ENCODE results near the gene TRIM54.

TRIM54 gene

DNA sequence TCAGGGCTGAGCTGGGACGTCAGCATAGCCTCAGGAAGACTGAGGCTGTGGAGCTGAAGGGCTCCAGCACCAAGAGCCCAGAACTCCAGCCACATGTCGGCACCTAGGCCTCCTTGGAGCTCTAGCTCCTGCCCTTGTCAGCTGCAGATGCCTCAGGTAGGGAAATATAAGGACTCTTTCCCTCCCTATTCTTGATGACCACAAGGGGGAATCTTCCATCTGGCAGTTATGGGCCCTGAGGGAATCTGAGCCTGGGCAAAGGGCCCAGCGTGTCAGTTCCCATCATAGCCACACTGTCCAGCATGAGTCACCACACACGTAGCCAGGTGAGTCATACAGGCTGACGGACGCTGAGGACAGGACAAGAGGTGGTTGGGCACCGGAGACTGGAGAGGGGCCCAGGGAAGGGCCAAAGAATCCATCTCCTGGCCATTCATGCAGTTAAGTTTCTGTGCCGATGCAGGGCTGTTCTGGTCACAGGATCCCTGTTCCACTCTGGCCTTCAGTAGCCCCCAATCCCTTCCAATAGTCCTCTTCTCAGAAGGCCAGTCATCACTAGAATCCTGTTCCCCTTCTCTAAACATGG is 38.8 kb downstream of the TRIM54 start (continued):
- TF ChIP-seq, protein P1, sequence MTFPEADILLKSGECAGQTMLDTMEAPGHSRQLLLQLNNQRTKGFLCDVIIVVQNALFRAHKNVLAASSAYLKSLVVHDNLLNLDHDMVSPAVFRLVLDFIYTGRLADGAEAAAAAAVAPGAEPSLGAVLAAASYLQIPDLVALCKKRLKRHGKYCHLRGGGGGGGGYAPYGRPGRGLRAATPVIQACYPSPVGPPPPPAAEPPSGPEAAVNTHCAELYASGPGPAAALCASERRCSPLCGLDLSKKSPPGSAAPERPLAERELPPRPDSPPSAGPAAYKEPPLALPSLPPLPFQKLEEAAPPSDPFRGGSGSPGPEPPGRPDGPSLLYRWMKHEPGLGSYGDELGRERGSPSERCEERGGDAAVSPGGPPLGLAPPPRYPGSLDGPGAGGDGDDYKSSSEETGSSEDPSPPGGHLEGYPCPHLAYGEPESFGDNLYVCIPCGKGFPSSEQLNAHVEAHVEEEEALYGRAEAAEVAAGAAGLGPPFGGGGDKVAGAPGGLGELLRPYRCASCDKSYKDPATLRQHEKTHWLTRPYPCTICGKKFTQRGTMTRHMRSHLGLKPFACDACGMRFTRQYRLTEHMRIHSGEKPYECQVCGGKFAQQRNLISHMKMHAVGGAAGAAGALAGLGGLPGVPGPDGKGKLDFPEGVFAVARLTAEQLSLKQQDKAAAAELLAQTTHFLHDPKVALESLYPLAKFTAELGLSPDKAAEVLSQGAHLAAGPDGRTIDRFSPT (tag by site-specific recombination; IDR thresholded peaks at IDR 0.05), result peak; percentile 70; the same call in 1 of the 2 replicates
- TF ChIP-seq, protein P2, sequence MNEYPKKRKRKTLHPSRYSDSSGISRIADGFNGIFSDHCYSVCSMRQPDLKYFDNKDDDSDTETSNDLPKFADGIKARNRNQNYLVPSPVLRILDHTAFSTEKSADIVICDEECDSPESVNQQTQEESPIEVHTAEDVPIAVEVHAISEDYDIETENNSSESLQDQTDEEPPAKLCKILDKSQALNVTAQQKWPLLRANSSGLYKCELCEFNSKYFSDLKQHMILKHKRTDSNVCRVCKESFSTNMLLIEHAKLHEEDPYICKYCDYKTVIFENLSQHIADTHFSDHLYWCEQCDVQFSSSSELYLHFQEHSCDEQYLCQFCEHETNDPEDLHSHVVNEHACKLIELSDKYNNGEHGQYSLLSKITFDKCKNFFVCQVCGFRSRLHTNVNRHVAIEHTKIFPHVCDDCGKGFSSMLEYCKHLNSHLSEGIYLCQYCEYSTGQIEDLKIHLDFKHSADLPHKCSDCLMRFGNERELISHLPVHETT (tag by site-specific recombination; IDR thresholded peaks at IDR 0.05), result peak; percentile 71; the same call in 1 of the 2 replicates
- TF ChIP-seq, protein P3, sequence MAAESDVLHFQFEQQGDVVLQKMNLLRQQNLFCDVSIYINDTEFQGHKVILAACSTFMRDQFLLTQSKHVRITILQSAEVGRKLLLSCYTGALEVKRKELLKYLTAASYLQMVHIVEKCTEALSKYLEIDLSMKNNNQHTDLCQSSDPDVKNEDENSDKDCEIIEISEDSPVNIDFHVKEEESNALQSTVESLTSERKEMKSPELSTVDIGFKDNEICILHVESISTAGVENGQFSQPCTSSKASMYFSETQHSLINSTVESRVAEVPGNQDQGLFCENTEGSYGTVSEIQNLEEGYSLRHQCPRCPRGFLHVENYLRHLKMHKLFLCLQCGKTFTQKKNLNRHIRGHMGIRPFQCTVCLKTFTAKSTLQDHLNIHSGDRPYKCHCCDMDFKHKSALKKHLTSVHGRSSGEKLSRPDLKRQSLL (tag by site-specific recombination; IDR thresholded peaks at IDR 0.05), result peak; percentile 76
- no peak for TF ChIP-seq ZNF843 (tag by site-specific recombination; IDR thresholded peaks at IDR 0.05)
- no peak for TF ChIP-seq ZNF426 (tag by site-specific recombination; IDR thresholded peaks at IDR 0.05)
- TF ChIP-seq SETDB1 (IDR thresholded peaks at IDR 0.05; ENCODE audit: insufficient read length, low read length), result no peak
- no peak for TF ChIP-seq ZNF529 (tag by site-specific recombination; IDR thresholded peaks at IDR 0.05; ENCODE audit: insufficient replicate concordance)
- TF ChIP-seq ZNF658 (tag by site-specific recombination; IDR thresholded peaks at IDR 0.05), result no peak
- no peak for TF ChIP-seq OSR2 (tag by site-specific recombination; IDR thresholded peaks at IDR 0.05)
- TF ChIP-seq REST (tag by site-specific recombination; IDR thresholded peaks at IDR 0.05), result peak; percentile 52; the same call in 1 of the 2 replicates
- TF ChIP-seq WT1 (tag by site-specific recombination; IDR thresholded peaks at IDR 0.05), result 0 out of 2 replicates have a peak, but pooled peaks have one; percentile 28
- TF ChIP-seq ZNF292 (tag by site-specific recombination; IDR thresholded peaks at IDR 0.05; ENCODE audit: borderline replicate concordance, low read depth), result no peak
- TF ChIP-seq ZNF394 (tag by site-specific recombination; IDR thresholded peaks at IDR 0.05; ENCODE audit: borderline replicate concordance), result peak; percentile 49; the same call in 1 of the 2 replicates
- peak; percentile 57; the same call in 1 of the 2 replicates for TF ChIP-seq ZEB2 (tag by site-specific recombination; IDR thresholded peaks at IDR 0.05)
- TF ChIP-seq ZNF621 (tag by site-specific recombination; IDR thresholded peaks at IDR 0.05), result no peak
- TF ChIP-seq GLIS2 (tag by site-specific recombination; IDR thresholded peaks at IDR 0.05), result 0 out of 2 replicates have a peak, but pooled peaks have one; percentile 42
- TF ChIP-seq GLIS1 (tag by site-specific recombination; IDR thresholded peaks at IDR 0.05), result peak; percentile 74
- TF ChIP-seq ZNF560 (tag by site-specific recombination; IDR thresholded peaks at IDR 0.05; ENCODE audit: borderline replicate concordance), result no peak
- TF ChIP-seq ZNF366 (tag by site-specific recombination; conservative IDR thresholded peaks at IDR 0.05), result peak; percentile 80
- TF ChIP-seq PATZ1 (tag by site-specific recombination; IDR thresholded peaks at IDR 0.05), result peak; percentile 32; the same call in 1 of the 2 replicates
- TF ChIP-seq PRDM10 (tag by site-specific recombination; IDR thresholded peaks at IDR 0.05), result peak; percentile 73
- no peak for TF ChIP-seq ATF2 (tag by site-specific recombination; IDR thresholded peaks at IDR 0.05; ENCODE audit: low read depth)
- TF ChIP-seq ZNF239 (tag by site-specific recombination; IDR thresholded peaks at IDR 0.05), result no peak
